GM12801 (cell line): ENCODE data around the gene SKI.

ENCODE experiments used
- TF ChIP-seq, protein P1 (sequence below): IDR thresholded peaks from one replicate; pipeline ENCODE4 v1.5.1; 2011; ENCODE audit warnings: control low read depth; ENCODE audit not compliant: insufficient read length; ENCODE audit errors: extremely low read depth

SKI gene

DNA sequence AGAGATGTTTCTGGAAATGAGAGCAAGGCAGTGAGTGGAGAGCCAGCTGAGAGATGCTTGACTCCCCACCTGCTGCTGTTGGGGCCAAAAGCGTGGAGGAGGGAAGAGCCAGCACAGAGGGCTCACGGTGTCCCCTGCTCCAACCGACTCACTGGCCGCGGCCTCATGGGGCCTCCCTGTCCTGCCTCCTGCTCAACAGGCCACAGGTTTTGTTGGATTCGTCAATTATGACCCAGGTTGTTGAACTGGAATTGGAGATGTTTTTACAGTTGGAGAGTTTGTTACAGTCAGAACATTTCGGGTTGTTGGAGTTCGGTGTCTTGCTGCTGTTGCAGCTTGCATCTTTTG lies 21.4 kb downstream of the SKI start:
- TF ChIP-seq, protein P1, sequence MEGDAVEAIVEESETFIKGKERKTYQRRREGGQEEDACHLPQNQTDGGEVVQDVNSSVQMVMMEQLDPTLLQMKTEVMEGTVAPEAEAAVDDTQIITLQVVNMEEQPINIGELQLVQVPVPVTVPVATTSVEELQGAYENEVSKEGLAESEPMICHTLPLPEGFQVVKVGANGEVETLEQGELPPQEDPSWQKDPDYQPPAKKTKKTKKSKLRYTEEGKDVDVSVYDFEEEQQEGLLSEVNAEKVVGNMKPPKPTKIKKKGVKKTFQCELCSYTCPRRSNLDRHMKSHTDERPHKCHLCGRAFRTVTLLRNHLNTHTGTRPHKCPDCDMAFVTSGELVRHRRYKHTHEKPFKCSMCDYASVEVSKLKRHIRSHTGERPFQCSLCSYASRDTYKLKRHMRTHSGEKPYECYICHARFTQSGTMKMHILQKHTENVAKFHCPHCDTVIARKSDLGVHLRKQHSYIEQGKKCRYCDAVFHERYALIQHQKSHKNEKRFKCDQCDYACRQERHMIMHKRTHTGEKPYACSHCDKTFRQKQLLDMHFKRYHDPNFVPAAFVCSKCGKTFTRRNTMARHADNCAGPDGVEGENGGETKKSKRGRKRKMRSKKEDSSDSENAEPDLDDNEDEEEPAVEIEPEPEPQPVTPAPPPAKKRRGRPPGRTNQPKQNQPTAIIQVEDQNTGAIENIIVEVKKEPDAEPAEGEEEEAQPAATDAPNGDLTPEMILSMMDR, result no peak

GRCh38 chr1:2250721-2251281 lies 22.7 kb downstream of the SKI start:
- TF ChIP-seq, protein P1, result no peak

GRCh38 chr1:2251363-2251762 lies 23.2 kb downstream of the SKI start:
- TF ChIP-seq, protein P1, result no peak

- TF ChIP-seq, protein P1, result no peak
These were observed 23.7 kb downstream of the SKI start for GRCh38 chr1:2251786-2252185.

- TF ChIP-seq, protein P1, result no peak
These were observed 24.3 kb downstream of the SKI start for GRCh38 chr1:2252423-2252822.

DNA sequence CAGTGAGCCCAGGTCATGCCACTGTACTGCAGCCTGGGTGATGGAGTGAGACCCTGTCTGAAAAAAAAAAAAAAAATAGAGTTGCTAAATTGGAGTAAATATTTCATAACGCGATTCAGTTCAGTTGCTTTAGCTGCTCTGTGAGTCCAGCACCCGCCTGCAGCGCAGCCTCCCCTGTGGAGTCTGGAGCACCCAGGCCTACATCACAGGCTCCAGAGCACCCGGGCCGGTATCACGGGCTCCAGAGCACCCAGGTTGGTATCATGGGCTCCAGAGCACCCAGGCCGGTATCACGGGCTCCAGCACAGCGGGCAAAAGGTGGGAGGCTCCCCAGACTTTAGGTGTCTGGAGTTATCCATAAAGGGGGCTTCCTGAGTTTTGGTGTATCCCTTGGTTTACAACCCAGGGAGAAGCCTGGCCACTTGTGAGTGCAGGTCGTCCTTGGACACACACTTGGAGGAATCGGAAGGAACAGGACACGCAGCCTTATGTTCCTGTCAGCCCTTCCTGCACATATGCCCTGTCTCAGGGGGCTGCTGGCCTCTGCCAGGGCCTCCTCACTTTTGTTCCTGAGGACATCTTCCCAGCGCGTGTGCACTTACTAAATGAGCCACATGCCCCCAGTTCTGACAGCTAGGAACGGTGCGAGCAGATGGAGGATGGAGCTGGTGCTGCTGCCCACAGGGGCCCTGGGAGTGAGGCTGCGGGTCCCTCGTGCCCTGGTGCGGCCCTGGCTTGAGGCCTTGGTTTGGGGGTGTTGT lies 25.1 kb downstream of the SKI start:
- TF ChIP-seq, protein P1, result no peak

GRCh38 chr1:2253797-2254480 lies 25.8 kb downstream of the SKI start:
- TF ChIP-seq, protein P1, result no peak
